Measurements from ENCODE around the gene FAM110A. TPM values are rescaled to one million over a fixed set of nuclear protein-coding genes. Genes with fewer than 3 reads are reported as not detected.

The FAM110A gene
- total RNA-seq, 1 donor from 2014 or later: 11.1 TPM

GRCh38 chr20:840858-841567 is 7.5 kb downstream of the FAM110A start:
- Mint-ChIP-seq H3K9me3 (peaks cover 9% of the 10 kb centered on the region), H3K4me3 (peak overlapping the region; percentile 77), H3K36me3 (peaks cover 3% of the 10 kb centered on the region), H3K27ac (no peak overlapping the region), H3K4me1 (peaks cover 17% of the 10 kb centered on the region), H3K27me3 (ENCODE audit: low read depth) (peaks cover 19% of the 10 kb centered on the region)
- peak in 1 of 2 experiments; percentile 54 for DNase-seq (ENCODE audit: low spot score in 2 of 2, unreplicated experiment in 2 of 2)
- no peak for TF ChIP-seq CTCF (IDR thresholded peaks at IDR 0.05; ENCODE audit: unreplicated experiment)

GRCh38 chr20:841568-842546 is 8.3 kb downstream of the FAM110A start:
- Mint-ChIP-seq H3K27me3 (ENCODE audit: low read depth) (peaks cover 19% of the 10 kb centered on the region), H3K27ac (no peak overlapping the region), H3K9me3 (peaks cover 9% of the 10 kb centered on the region), H3K36me3 (peaks cover 3% of the 10 kb centered on the region), H3K4me1 (peaks cover 17% of the 10 kb centered on the region), H3K4me3 (peak overlapping the region; percentile 77)
- TF ChIP-seq CTCF (IDR thresholded peaks at IDR 0.05; ENCODE audit: unreplicated experiment): no peak
- peak in 1 of 2 experiments; percentile 47 for DNase-seq (ENCODE audit: low spot score in 2 of 2, unreplicated experiment in 2 of 2)

GRCh38 chr20:842547-842940 is 9.0 kb downstream of the FAM110A start:
- peaks cover 19% of the 10 kb centered on the region for H3K27me3 Mint-ChIP-seq (ENCODE audit: low read depth)
- H3K36me3 Mint-ChIP-seq: peaks cover 1% of the 10 kb centered on the region
- no peak overlapping the region for H3K27ac Mint-ChIP-seq
- peak overlapping the region; percentile 77 for H3K4me3 Mint-ChIP-seq
- H3K9me3 Mint-ChIP-seq: peaks cover 6% of the 10 kb centered on the region
- TF ChIP-seq CTCF (IDR thresholded peaks at IDR 0.05; ENCODE audit: unreplicated experiment): no peak
- H3K4me1 Mint-ChIP-seq: peaks cover 17% of the 10 kb centered on the region
- no peak for DNase-seq (ENCODE audit: low spot score in 2 of 2, unreplicated experiment in 2 of 2)

- Mint-ChIP-seq H3K4me3 (no peak overlapping the region), H3K9me3 (no peaks in the 10 kb centered on the region), H3K27ac (no peak overlapping the region), H3K36me3 (no peaks in the 10 kb centered on the region), H3K27me3 (ENCODE audit: low read depth) (peaks cover 19% of the 10 kb centered on the region), H3K4me1 (peaks cover 17% of the 10 kb centered on the region)
- DNase-seq (ENCODE audit: low spot score in 2 of 2, unreplicated experiment in 2 of 2): no peak
- no peak for TF ChIP-seq CTCF (IDR thresholded peaks at IDR 0.05; ENCODE audit: unreplicated experiment)
Observed at GRCh38 chr20:843912-844311, 10.4 kb downstream of the FAM110A start.

GRCh38 chr20:844473-845225 is 11.1 kb downstream of the FAM110A start:
- no peak for TF ChIP-seq CTCF (IDR thresholded peaks at IDR 0.05; ENCODE audit: unreplicated experiment)
- H3K4me1 Mint-ChIP-seq: peaks cover 17% of the 10 kb centered on the region
- peaks cover 19% of the 10 kb centered on the region for H3K27me3 Mint-ChIP-seq (ENCODE audit: low read depth)
- no peaks in the 10 kb centered on the region for H3K36me3 Mint-ChIP-seq
- H3K27ac Mint-ChIP-seq: no peak overlapping the region
- no peaks in the 10 kb centered on the region for H3K9me3 Mint-ChIP-seq
- peak; percentile 80 to 89 for DNase-seq (ENCODE audit: low spot score in 2 of 2, unreplicated experiment in 2 of 2)
- peak overlapping the region; percentile 75 for H3K4me3 Mint-ChIP-seq

Data from mesothelial cell of epicardium (in vitro differentiated cells).